Cardiac muscle cell (in vitro differentiated cells and primary cell): ENCODE measurements around the gene CHERP. TPM values are rescaled to one million over a fixed set of nuclear protein-coding genes. Genes with fewer than 3 reads are reported as not detected.

Source experiments
- DNase-seq, 2 donors: peaks; one replicate each; pipeline versions ENCODE4 v3.0.0 to v3.0.0-alpha.2; 2010 to 2017; ENCODE audit warnings: low read depth in 1 of 2, low spot score in 1 of 2
- H3K27ac ChIP-seq: fragments of 200-600 bp; sonication (generic); 2 replicates; pipeline ENCODE4 v1.5.1; 2016
- H3K27me3 ChIP-seq: fragments of 200-600 bp; sonication (generic); 2 replicates; pipeline ENCODE4 v1.6.0; 2016; ENCODE audit warnings: control low read depth
- H3K36me3 ChIP-seq: fragments of 200-600 bp; sonication (generic); 2 replicates; pipeline ENCODE4 v1.5.1; 2016; ENCODE audit warnings: control low read depth
- H3K4me1 ChIP-seq: fragments of 200-600 bp; sonication (generic); 2 replicates; pipeline ENCODE4 v1.8.1; 2017; ENCODE audit warnings: low read depth, mild to moderate bottlenecking, mixed run types
- H3K4me3 ChIP-seq: fragments of 200-600 bp; sonication (generic); 2 replicates; pipeline ENCODE4 v1.5.1; 2016; ENCODE audit warnings: mild to moderate bottlenecking
- H3K9me3 ChIP-seq: fragments of 200-600 bp; sonication (generic); 2 replicates; pipeline ENCODE4 v1.5.1; 2017; ENCODE audit warnings: low read depth, mild to moderate bottlenecking, control low read depth
- CTCF ChIP-seq: IDR thresholded peaks from 2 replicates; pipeline ENCODE4 v1.5.1; 2012; ENCODE audit warnings: low read depth, mild to moderate bottlenecking, low read length
- polyA plus RNA-seq: library from polyadenylated mRNA; unstranded; fragments of >200 nt; fragmentation: Nextera tagmentation; extraction: Ambion mirVana; gene quantifications from 2 replicates; pipeline ENCODE4 v1.2.1, GENCODE V29; 2016
- total RNA-seq: library from RNA; depleted of rRNA; stranded (reverse); fragments of >200 nt; gene quantifications from 2 replicates; pipeline ENCODE4 v1.2.3, GENCODE V29; 2016

Gene CHERP
- total and polyA plus RNA-seq, 2 experiments from 2014 or later = 27.2 to 60.0 TPM

- H3K4me1 ChIP-seq = no peaks in the 10 kb centered on the region
- H3K27ac ChIP-seq = no peak overlapping the region
- DNase-seq = no peak
- H3K9me3 ChIP-seq = no peaks in the 10 kb centered on the region
- peaks cover 59% of the 10 kb centered on the region for H3K36me3 ChIP-seq
- H3K27me3 ChIP-seq = no peaks in the 10 kb centered on the region
- H3K4me3 ChIP-seq = no peak overlapping the region
- no peak for TF ChIP-seq CTCF
These were observed 9.6 kb downstream of the CHERP start for GRCh38 chr19:16532440-16533234.

GRCh38 chr19:16531380-16531669, 10.9 kb downstream of the CHERP start:
- H3K27me3 ChIP-seq = no peaks in the 10 kb centered on the region
- no peaks in the 10 kb centered on the region for H3K4me1 ChIP-seq
- H3K4me3 ChIP-seq = no peak overlapping the region
- no peak for DNase-seq
- no peaks in the 10 kb centered on the region for H3K9me3 ChIP-seq
- peaks cover 71% of the 10 kb centered on the region for H3K36me3 ChIP-seq
- no peak overlapping the region for H3K27ac ChIP-seq
- TF ChIP-seq CTCF = no peak

GRCh38 chr19:16530540-16531379, 11.5 kb downstream of the CHERP start:
- Histone ChIP-seq H3K4me3 (no peak overlapping the region), H3K27ac (no peak overlapping the region), H3K4me1 (no peaks in the 10 kb centered on the region), H3K9me3 (no peaks in the 10 kb centered on the region), H3K27me3 (no peaks in the 10 kb centered on the region), H3K36me3 (peaks cover 72% of the 10 kb centered on the region)
- DNase-seq = no peak
- TF ChIP-seq CTCF = no peak

GRCh38 chr19:16529466-16530144, 12.6 kb downstream of the CHERP start:
- Histone ChIP-seq H3K4me3 (no peak overlapping the region), H3K27me3 (no peaks in the 10 kb centered on the region), H3K4me1 (no peaks in the 10 kb centered on the region), H3K9me3 (no peaks in the 10 kb centered on the region), H3K27ac (no peak overlapping the region), H3K36me3 (peaks cover 81% of the 10 kb centered on the region)
- no peak for TF ChIP-seq CTCF
- no peak for DNase-seq

GRCh38 chr19:16527971-16528521, 14.2 kb downstream of the CHERP start:
- H3K4me1 ChIP-seq = no peaks in the 10 kb centered on the region
- DNase-seq = peak; percentile 13 to 20
- no peaks in the 10 kb centered on the region for H3K27me3 ChIP-seq
- H3K9me3 ChIP-seq = no peaks in the 10 kb centered on the region
- TF ChIP-seq CTCF = peak; percentile 38
- H3K4me3 ChIP-seq = no peak overlapping the region
- no peak overlapping the region for H3K27ac ChIP-seq
- peaks cover 82% of the 10 kb centered on the region for H3K36me3 ChIP-seq
